K562 (cell line): ENCODE results near the gene DPH7.

Experiments used
- ARHGAP35 ChIP-seq: fragments of 450-650 bp; IDR thresholded peaks from 2 replicates; pipeline ENCODE4 v1.6.1; 2018; ENCODE audit not compliant: partially characterized antibody
- CEBPB ChIP-seq: fragments of 450-650 bp; IDR thresholded peaks from 2 replicates; pipeline ENCODE4 v1.6.1; 2016; ENCODE audit warnings: missing genetic modification characterization, missing compliant biosample characterization
- CTCF ChIP-seq, 3 experiments: IDR thresholded peaks in 2 of 3; conservative IDR thresholded peaks in 1 of 3; 2 replicates each; pipeline ENCODE4 v1.5.1; 2011 to 2012; ENCODE audit warnings: low read length in 3 of 3, mild to moderate bottlenecking in 3 of 3, control low read depth in 2 of 3, improper control_type of control experiment in 1 of 3, inconsistent platforms in 1 of 3, low read depth in 1 of 3, mixed read lengths in 1 of 3, moderate library complexity in 1 of 3; ENCODE audit not compliant: insufficient read depth in 2 of 3
- DNMT1 ChIP-seq: fragments of 450-650 bp; IDR thresholded peaks from 2 replicates; pipeline ENCODE4 v1.6.1; 2016; ENCODE audit warnings: antibody characterized with exemption, mild to moderate bottlenecking
- MXI1 ChIP-seq: IDR thresholded peaks from 2 replicates; pipeline ENCODE4 v1.6.1; 2011; ENCODE audit warnings: low read depth, mild to moderate bottlenecking, improper control_type of control experiment, low read length
- PATZ1 ChIP-seq: fragments of 250-450 bp; sonication (Bioruptor Pico); IDR thresholded peaks from 2 replicates; pipeline ENCODE4 v1.5.0; 2020; ENCODE audit warnings: mild to moderate bottlenecking, borderline replicate concordance
- RBM22 ChIP-seq: fragments of 200-400 bp; formaldehyde crosslinking; IDR thresholded peaks from 2 replicates; pipeline ENCODE4 v1.6.1; 2018; ENCODE audit warnings: low read length, low read depth; ENCODE audit not compliant: poor library complexity, severe bottlenecking
- RFX7 ChIP-seq: fragments of 250-450 bp; sonication (Bioruptor Pico); IDR thresholded peaks from 2 replicates; pipeline ENCODE4 v1.5.1; 2021; ENCODE audit warnings: mild to moderate bottlenecking
- YY1 ChIP-seq, 3 experiments: IDR thresholded peaks; 2 replicates each; pipeline ENCODE4 v1.6.1; 2011; ENCODE audit warnings: low read length in 2 of 3, mild to moderate bottlenecking in 2 of 3, moderate library complexity in 2 of 3, borderline replicate concordance in 1 of 3, control low read depth in 1 of 3, low read depth in 1 of 3; ENCODE audit not compliant: insufficient read depth in 3 of 3, insufficient replicate concordance in 2 of 3, control insufficient read depth in 1 of 3, insufficient read length in 1 of 3; ENCODE audit errors: extremely low read depth in 1 of 3
- ZBTB40 ChIP-seq, 2 experiments: fragments of 450-650 bp in 1 of 2; sonication (generic) in 1 of 2; formaldehyde crosslinking in 1 of 2; IDR thresholded peaks; 2 replicates each; pipeline versions ENCODE4 v1.7.1 to v1.9.0; 2016 to 2022; ENCODE audit warnings: inconsistent platforms in 1 of 2, mild to moderate bottlenecking in 1 of 2, missing genetic modification reagents in 1 of 2
- ZNF274 ChIP-seq: IDR thresholded peaks from 2 replicates; pipeline ENCODE4 v1.6.1; 2011; ENCODE audit warnings: low read depth, mild to moderate bottlenecking, low read length, moderate library complexity, borderline replicate concordance
- TF ChIP-seq, protein P1 (sequence below): sonication (generic); formaldehyde crosslinking; IDR thresholded peaks from 2 replicates; pipeline ENCODE4 v1.9.0; 2022; ENCODE audit warnings: mild to moderate bottlenecking, missing genetic modification reagents

- TF ChIP-seq ZNF274 (no peak), CEBPB (tag) (no peak), YY1 (IDR thresholded peaks at IDR 0.05; ENCODE audit: borderline replicate concordance in 1 of 3, control insufficient read depth in 1 of 3, extremely low read depth in 1 of 3, insufficient read depth in 3 of 3, insufficient read length in 1 of 3, insufficient replicate concordance in 2 of 3, low read depth in 1 of 3, low read length in 2 of 3) (no peak), PATZ1 (CRISPR knock-in tag) (no peak), RBM22 (no peak), CTCF (IDR thresholded peaks at IDR 0.05 in 2 of 3, conservative IDR thresholded peaks at IDR 0.05 in 1 of 3; ENCODE audit: insufficient read depth in 2 of 3, low read depth in 1 of 3, low read length in 3 of 3) (no peak), ARHGAP35 (no peak), ZBTB40 (IDR thresholded peaks at IDR 0.05) (no peak), ZBTB40 (CRISPR knock-in tag; IDR thresholded peaks at IDR 0.05) (no peak), RFX7 (CRISPR knock-in tag) (no peak), DNMT1 (no peak), MXI1 (no peak)
- TF ChIP-seq, protein P1, sequence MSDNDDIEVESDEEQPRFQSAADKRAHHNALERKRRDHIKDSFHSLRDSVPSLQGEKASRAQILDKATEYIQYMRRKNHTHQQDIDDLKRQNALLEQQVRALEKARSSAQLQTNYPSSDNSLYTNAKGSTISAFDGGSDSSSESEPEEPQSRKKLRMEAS (CRISPR knock-in tag): no peak
Observed at GRCh38 chr9:137558127-137558526, 20.6 kb downstream of the DPH7 start.
